Mucosa of stomach (tissue), 1 donor: ENCODE results near the gene PRUNE2.

ENCODE experiments used
- H3K27me3 ChIP-seq: one replicate; pipeline ENCODE4 v1.7.0; 2013; ENCODE audit warnings: mild to moderate bottlenecking, low read length; ENCODE audit not compliant: control insufficient read depth, insufficient read depth
- H3K36me3 ChIP-seq: one replicate; pipeline ENCODE4 v1.7.0; 2013; ENCODE audit warnings: low read length; ENCODE audit not compliant: control insufficient read depth, insufficient read depth
- H3K4me1 ChIP-seq: one replicate; pipeline ENCODE4 v1.7.0; 2013; ENCODE audit warnings: mild to moderate bottlenecking, low read length; ENCODE audit not compliant: control insufficient read depth, insufficient read depth
- H3K4me3 ChIP-seq: one replicate; pipeline ENCODE4 v1.7.0; 2013; ENCODE audit warnings: low read length
- H3K9ac ChIP-seq: one replicate; pipeline ENCODE4 v1.7.0; 2013; ENCODE audit warnings: mild to moderate bottlenecking, low read length, moderate library complexity
- H3K9me3 ChIP-seq: one replicate; pipeline ENCODE4 v1.7.0; 2013; ENCODE audit warnings: mild to moderate bottlenecking, low read length, moderate library complexity; ENCODE audit not compliant: control insufficient read depth
- donor health status: Pancreatic carcinoma.

Gene PRUNE2

DNA sequence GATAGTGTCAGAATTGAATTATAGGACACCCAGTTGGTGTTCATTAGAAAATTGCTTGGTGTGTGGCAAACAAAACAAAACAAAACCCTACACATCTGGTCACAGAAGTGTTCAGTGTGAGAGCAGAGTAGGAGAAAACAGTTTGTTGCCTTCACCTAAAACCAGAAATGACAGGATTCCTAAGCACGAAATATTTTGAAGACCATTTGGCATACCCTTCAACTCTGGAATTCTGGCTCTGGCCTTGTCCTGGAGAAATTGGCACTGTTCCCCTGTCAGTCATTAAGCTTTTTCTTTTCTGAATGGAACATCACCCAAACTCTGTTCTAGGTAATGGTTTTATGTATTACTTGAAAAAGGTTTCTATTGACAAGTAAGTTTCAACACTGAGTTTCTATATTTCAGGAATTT is 251.9 kb downstream of the PRUNE2 start:
- Histone ChIP-seq H3K4me3 (no peak overlapping the region), H3K9me3 (no peaks in the 10 kb centered on the region), H3K36me3 (no peaks in the 10 kb centered on the region), H3K27me3 (no peaks in the 10 kb centered on the region), H3K9ac (no peak overlapping the region), H3K4me1 (peaks cover 48% of the 10 kb centered on the region)

DNA sequence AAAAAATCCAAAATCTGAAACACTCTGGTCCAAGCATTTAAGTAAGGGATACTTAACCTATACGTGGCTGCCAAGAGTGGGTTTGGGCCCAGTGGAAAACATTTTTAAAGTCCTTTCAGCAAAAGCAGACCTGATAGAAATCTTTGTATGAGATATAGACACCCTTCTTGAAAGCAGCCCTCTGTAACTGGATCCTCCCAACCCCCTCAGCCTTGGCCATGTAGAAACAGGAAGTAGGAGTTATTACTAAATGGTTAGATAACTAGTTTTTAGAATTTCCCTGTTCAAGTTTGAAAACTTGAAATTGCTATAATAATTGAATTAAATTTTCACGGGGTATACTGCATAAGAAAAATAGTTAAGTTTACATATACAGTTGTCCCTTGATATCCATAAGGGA is 253.0 kb downstream of the PRUNE2 start:
- Histone ChIP-seq H3K9ac (no peak overlapping the region), H3K9me3 (no peaks in the 10 kb centered on the region), H3K4me1 (peaks cover 37% of the 10 kb centered on the region), H3K4me3 (no peak overlapping the region), H3K36me3 (no peaks in the 10 kb centered on the region), H3K27me3 (no peaks in the 10 kb centered on the region)

DNA sequence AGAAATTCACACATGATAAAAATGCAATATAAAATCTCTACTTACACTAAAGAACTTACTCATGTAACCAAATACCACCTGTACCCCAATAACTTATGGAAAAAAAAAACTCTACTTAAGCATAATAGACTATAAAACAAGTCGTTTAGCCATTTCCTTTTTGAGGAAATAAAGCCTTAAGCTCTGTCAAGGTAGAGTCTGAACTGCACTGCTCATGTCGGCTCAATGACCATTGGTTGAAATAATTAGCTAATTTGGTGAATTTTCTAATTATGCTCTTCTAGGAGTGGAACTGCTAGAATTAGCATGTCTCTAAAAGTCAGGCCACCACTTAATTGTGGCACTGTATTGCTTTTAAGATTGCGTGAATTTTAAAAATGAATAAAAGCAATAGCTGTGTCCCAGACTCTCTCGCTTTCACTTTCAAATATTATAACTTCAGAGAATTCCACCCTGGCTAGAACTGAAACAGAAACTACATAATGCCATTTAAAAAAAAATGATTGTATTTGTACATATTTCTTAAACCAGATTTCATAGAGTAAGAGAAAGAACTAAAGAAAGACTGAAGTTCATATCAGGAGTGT is 254.7 kb downstream of the PRUNE2 start:
- Histone ChIP-seq H3K36me3 (no peaks in the 10 kb centered on the region), H3K9me3 (no peaks in the 10 kb centered on the region), H3K27me3 (no peaks in the 10 kb centered on the region), H3K4me3 (no peak overlapping the region), H3K9ac (peak overlapping the region; percentile 22), H3K4me1 (peaks cover 27% of the 10 kb centered on the region)

DNA sequence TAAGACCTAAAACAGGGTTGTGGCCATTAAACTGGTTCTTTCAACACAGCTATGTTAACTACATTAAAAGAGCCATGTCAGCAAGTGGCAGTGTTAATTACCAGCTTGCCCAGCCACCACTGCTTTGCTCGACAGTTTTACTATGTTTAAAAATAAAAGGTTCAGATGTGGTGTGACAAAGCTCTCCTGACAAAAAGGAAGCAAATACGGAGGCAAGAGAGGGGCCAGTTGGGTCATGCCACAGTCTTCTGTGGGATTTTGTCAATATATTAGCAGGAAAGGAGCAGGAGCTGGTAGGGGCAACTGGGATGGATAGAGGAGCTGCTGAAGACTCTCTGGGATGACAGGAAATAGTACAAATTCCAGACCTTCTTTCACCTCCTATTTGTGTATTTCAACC is 255.2 kb downstream of the PRUNE2 start:
- peaks cover 30% of the 10 kb centered on the region for H3K4me1 ChIP-seq
- no peaks in the 10 kb centered on the region for H3K27me3 ChIP-seq
- H3K9ac ChIP-seq = peak overlapping the region; percentile 22
- no peaks in the 10 kb centered on the region for H3K36me3 ChIP-seq
- H3K4me3 ChIP-seq = no peak overlapping the region
- no peaks in the 10 kb centered on the region for H3K9me3 ChIP-seq

DNA sequence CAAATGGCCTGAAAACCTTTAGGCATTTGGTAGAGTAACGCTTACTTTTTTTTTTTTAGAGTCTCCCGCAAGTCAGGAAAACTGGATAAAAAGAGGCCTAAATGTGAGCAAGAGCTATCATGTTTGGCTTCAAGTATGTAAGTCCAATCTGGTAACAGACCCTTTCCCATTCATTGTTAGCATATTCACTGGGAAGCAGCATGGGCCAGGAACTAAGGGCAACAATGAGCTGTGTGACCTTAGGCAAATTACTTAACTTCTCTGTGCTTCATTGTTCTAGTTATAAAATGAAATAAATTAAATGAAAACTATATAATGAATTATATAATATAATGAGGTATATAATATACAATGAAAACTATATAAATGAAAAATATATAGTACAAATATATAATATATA is 256.0 kb downstream of the PRUNE2 start:
- H3K4me3 ChIP-seq = no peak overlapping the region
- peaks cover 24% of the 10 kb centered on the region for H3K4me1 ChIP-seq
- H3K36me3 ChIP-seq = no peaks in the 10 kb centered on the region
- H3K27me3 ChIP-seq = no peaks in the 10 kb centered on the region
- H3K9ac ChIP-seq = no peak overlapping the region
- no peaks in the 10 kb centered on the region for H3K9me3 ChIP-seq

DNA sequence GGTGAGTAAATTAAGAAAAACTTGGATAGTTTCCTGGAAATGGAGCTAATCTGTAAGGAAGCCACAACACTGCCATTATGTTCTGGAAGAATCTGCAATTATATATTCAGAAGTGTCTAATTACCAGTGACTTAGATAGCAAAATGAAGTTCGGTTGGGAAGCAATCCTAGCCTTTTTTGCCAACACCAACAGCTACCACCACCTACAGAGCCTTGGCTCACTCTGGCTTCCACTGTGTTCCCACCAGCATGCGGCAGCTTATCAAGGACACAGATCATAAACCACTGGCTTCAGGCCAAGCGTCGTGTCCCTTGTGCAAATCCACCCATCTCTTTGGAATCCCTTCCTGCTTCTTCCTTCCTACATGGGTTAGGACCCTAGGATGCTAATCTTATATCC is 259.7 kb downstream of the PRUNE2 start:
- no peaks in the 10 kb centered on the region for H3K27me3 ChIP-seq
- H3K9me3 ChIP-seq = no peaks in the 10 kb centered on the region
- H3K4me1 ChIP-seq = peaks cover 24% of the 10 kb centered on the region
- no peak overlapping the region for H3K4me3 ChIP-seq
- no peak overlapping the region for H3K9ac ChIP-seq
- no peaks in the 10 kb centered on the region for H3K36me3 ChIP-seq

DNA sequence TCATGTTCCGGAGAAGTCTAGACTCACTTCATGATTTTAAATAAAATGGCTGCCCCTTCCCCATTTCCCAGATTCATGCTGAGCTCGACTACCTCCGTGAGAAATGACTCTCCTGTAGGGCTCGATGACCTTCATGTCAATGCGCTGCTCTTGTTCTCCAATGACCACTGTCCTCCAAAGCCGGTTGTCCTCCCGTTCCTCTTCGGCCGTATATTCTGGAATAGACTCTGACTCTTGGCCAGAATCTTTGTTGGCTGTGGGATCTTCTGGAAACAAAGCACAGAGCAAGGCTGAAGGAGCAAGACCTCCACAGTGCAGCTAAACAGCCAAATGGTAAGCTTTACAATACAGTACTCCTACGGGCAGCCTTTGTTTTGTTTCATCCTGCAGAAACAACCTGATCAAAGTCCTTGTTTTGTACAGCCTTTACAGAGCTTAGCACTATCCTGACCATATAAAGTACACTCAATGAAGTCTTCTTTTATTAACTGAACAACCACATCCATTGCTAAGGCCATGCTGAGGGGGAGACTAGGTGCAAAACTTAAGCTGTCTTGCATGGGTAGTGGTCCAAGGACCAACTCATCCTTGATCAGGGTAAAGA is 261.2 kb downstream of the PRUNE2 start:
- no peaks in the 10 kb centered on the region for H3K27me3 ChIP-seq
- no peak overlapping the region for H3K4me3 ChIP-seq
- no peak overlapping the region for H3K9ac ChIP-seq
- H3K9me3 ChIP-seq = no peaks in the 10 kb centered on the region
- peaks cover 17% of the 10 kb centered on the region for H3K4me1 ChIP-seq
- H3K36me3 ChIP-seq = no peaks in the 10 kb centered on the region

DNA sequence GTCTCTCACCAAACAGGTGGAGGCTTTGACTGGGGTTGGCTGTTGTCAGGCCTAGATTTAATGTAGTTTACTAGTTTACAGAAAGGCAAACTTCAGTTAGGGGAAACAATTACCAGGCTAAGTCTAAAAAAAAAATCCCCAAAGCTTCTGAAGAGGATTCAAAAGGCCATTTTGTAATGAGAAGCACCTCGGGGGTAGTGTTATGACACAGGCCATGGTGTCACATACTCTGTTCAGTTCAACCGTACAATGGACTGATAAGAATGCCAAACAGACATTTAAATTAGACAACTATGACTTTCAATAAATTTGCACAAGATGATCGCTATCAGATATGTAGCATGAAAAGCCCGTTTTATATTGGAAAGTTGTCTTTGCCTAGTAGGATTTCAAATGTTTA is 261.7 kb downstream of the PRUNE2 start:
- Histone ChIP-seq H3K36me3 (no peaks in the 10 kb centered on the region), H3K9me3 (no peaks in the 10 kb centered on the region), H3K4me3 (no peak overlapping the region), H3K9ac (no peak overlapping the region), H3K4me1 (peaks cover 17% of the 10 kb centered on the region), H3K27me3 (no peaks in the 10 kb centered on the region)

DNA sequence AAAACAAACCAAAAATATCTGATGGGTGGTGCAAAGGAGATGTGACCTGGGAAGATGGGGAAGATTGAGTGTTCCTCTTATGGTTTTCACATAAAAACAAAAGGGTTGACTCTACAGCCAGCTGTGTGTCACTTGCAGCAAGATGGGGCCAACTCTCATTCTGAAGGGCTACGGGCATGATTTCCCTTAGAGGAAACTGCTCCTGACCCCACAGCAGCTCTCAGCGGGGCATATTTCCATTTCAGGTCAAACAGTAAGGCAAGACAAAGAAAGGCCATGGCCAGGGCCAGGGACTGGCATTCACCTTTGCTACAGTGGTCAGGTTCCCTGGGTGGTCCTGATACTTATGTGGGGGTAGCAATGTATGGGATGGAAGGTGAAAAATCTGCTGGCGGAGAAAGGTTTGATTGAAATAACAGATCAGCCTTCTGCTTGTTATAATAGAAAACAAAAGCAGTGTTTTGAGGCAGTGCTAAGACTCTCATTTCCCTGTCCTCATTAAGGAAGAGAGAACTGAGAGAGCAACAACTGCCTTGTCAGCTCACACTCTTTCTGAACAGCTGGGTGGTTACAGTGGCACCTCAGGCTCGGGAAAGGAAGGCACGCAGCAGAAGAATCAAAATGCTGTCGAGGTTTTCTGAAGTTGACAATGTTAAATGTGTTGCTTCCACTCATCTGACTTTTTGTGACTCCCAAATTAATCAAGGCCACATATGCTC is 262.4 kb downstream of the PRUNE2 start:
- H3K9me3 ChIP-seq = no peaks in the 10 kb centered on the region
- peaks cover 17% of the 10 kb centered on the region for H3K4me1 ChIP-seq
- no peak overlapping the region for H3K4me3 ChIP-seq
- H3K9ac ChIP-seq = no peak overlapping the region
- no peaks in the 10 kb centered on the region for H3K27me3 ChIP-seq
- H3K36me3 ChIP-seq = no peaks in the 10 kb centered on the region

DNA sequence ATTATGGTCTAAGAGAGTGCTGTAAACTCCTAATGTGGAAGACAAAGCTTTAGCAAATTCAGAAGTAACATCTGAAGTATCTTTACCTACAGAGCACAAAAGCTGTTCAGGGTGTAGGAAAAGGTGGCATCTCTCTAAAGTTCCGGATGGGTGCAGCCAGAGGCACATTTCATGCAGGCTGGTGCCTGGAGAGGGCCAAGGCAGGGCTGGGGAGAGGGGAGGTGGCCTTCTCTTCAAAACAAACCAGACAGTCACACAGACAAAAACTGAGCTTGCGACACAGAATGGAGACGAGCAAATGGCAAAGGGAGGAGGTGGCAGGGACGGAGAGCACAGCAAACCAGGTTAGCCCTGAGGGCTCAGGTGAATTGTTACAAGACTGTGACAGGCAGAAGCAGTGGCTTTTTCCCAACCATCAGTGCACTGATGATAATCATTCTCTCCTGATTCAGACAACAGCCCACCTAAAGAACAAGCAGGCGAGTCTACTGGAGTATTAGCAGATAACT is 263.2 kb downstream of the PRUNE2 start:
- no peak overlapping the region for H3K9ac ChIP-seq
- no peaks in the 10 kb centered on the region for H3K36me3 ChIP-seq
- H3K4me3 ChIP-seq = no peak overlapping the region
- no peaks in the 10 kb centered on the region for H3K9me3 ChIP-seq
- no peaks in the 10 kb centered on the region for H3K27me3 ChIP-seq
- H3K4me1 ChIP-seq = peaks cover 25% of the 10 kb centered on the region

DNA sequence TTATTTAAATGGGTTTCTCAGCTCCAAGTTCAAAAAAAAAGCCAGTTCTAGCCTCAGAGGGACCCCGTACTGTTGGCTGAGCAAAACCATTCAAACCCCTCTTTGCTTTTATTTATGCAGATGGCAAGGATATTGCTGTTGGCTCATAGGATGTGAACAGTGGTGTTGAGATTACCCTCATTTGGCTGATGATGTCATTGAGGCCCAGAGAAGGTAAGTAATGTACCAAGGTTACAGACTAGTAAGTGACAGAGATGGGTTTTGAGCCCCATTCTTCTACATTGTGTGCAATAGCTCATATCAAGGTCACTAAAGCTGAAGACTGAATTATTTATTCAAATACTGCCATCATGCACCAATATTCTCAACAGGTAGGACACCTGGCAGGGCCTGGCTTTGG is 263.8 kb downstream of the PRUNE2 start:
- peaks cover 31% of the 10 kb centered on the region for H3K4me1 ChIP-seq
- H3K9ac ChIP-seq = no peak overlapping the region
- H3K27me3 ChIP-seq = no peaks in the 10 kb centered on the region
- H3K4me3 ChIP-seq = no peak overlapping the region
- no peaks in the 10 kb centered on the region for H3K36me3 ChIP-seq
- H3K9me3 ChIP-seq = no peaks in the 10 kb centered on the region

DNA sequence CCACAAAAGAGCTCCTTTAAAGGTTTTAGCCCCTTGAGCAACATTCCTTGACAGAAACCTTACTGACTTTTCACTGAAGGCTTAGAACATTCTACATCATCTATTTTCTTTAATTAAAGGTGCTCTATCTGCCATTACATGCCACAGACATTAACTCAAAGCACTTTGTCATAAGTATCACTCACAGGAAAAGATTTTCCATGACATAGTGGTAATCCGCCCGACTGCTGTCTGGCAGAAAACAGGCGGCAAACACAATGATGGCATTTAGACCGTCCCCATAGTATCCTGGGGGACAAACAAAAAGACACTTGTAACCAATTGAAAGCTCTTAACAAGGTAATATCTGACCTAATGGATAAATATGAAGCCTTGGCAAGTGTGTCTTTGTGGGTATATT is 267.9 kb downstream of the PRUNE2 start:
- Histone ChIP-seq H3K9me3 (no peaks in the 10 kb centered on the region), H3K36me3 (no peaks in the 10 kb centered on the region), H3K4me3 (no peak overlapping the region), H3K4me1 (peaks cover 37% of the 10 kb centered on the region), H3K9ac (no peak overlapping the region), H3K27me3 (no peaks in the 10 kb centered on the region)
